DND-41 (cell line): ENCODE measurements around the gene ZNRF4.

ENCODE experiments used
- ATAC-seq: fragments of 200-7000 bp; cut with Tn5 transposase; 3 replicates; pipeline ENCODE4 v1.9.1; 2021; ENCODE audit warnings: low read depth; ENCODE audit not compliant: insufficient read depth
- DNase-seq: peaks from one replicate; pipeline ENCODE4 v3.0.0-alpha.2; 2020
- H2AFZ ChIP-seq: 2 replicates; pipeline ENCODE4 v1.6.0; 2012; ENCODE audit warnings: low read depth, low read length
- H3K27ac ChIP-seq: 2 replicates; pipeline ENCODE4 v1.5.1; 2012; ENCODE audit warnings: low read length, inconsistent platforms
- H3K27me3 ChIP-seq: fragments of 200-600 bp; sonication (generic); 2 replicates; pipeline ENCODE4 v1.6.0; 2012; ENCODE audit warnings: low read length, mild to moderate bottlenecking, inconsistent platforms; ENCODE audit not compliant: insufficient read depth, poor library complexity
- H3K36me3 ChIP-seq: 2 replicates; pipeline ENCODE4 v1.5.1; 2012; ENCODE audit warnings: low read length, inconsistent platforms; ENCODE audit not compliant: insufficient read depth
- H3K4me1 ChIP-seq: 2 replicates; pipeline ENCODE4 v1.5.1; 2012; ENCODE audit warnings: mild to moderate bottlenecking, low read length; ENCODE audit not compliant: insufficient read depth
- H3K4me2 ChIP-seq: 2 replicates; pipeline ENCODE4 v1.6.0; 2012; ENCODE audit warnings: mild to moderate bottlenecking, moderate library complexity, low read length, inconsistent platforms; ENCODE audit not compliant: insufficient read depth
- H3K4me3 ChIP-seq, 2 experiments: fragments of 200-600 bp in 1 of 2; shearing (Covaris generic) in 1 of 2; 2 replicates each; pipeline ENCODE4 v1.5.1; 2012 to 2016; ENCODE audit warnings: inconsistent platforms in 2 of 2, low read length in 2 of 2, mild to moderate bottlenecking in 2 of 2, low read depth in 1 of 2, moderate library complexity in 1 of 2
- H3K79me2 ChIP-seq: 2 replicates; pipeline ENCODE4 v1.6.0; 2012; ENCODE audit warnings: low read length, inconsistent platforms; ENCODE audit not compliant: insufficient read depth
- H3K9ac ChIP-seq: 2 replicates; pipeline ENCODE4 v1.6.0; 2012; ENCODE audit warnings: low read depth, mild to moderate bottlenecking, inconsistent platforms, low read length, moderate library complexity
- H3K9me3 ChIP-seq: 2 replicates; pipeline ENCODE4 v1.5.1; 2012; ENCODE audit warnings: low read length, moderate library complexity, mild to moderate bottlenecking, inconsistent platforms; ENCODE audit not compliant: insufficient read depth, severe bottlenecking
- H4K20me1 ChIP-seq: 2 replicates; pipeline ENCODE4 v1.6.0; 2012; ENCODE audit warnings: low read length; ENCODE audit not compliant: insufficient read depth
- CTCF ChIP-seq: IDR thresholded peaks from 2 replicates; pipeline ENCODE4 v1.5.1; 2012; ENCODE audit warnings: borderline replicate concordance, low read length, moderate library complexity, mild to moderate bottlenecking; ENCODE audit not compliant: poor library complexity, severe bottlenecking; ENCODE audit errors: extremely low read depth
- EZH2 ChIP-seq: IDR thresholded peaks from 3 replicates; pipeline ENCODE4 v1.6.1; 2012; ENCODE audit warnings: borderline replicate concordance, low read depth, mild to moderate bottlenecking, moderate library complexity, low read length, inconsistent platforms; ENCODE audit not compliant: severe bottlenecking

Gene ZNRF4

GRCh38 chr19:5478925-5479588 is 23.8 kb downstream of the ZNRF4 start:
- Histone ChIP-seq H2AFZ (no peak overlapping the region), H3K79me2 (no peaks in the 10 kb centered on the region), H3K4me3 (no peak overlapping the region), H3K9me3 (no peaks in the 10 kb centered on the region), H3K4me2 (no peak overlapping the region), H3K36me3 (no peaks in the 10 kb centered on the region), H3K27ac (no peak overlapping the region), H3K27me3 (no peaks in the 10 kb centered on the region), H4K20me1 (no peaks in the 10 kb centered on the region), H3K9ac (no peak overlapping the region), H3K4me1 (no peaks in the 10 kb centered on the region)
- no peak for TF ChIP-seq EZH2
- TF ChIP-seq CTCF, result no peak
- ATAC-seq (no peak), DNase-seq (no peak)

GRCh38 chr19:5479958-5480357 is 24.7 kb downstream of the ZNRF4 start:
- Histone ChIP-seq H3K9me3 (no peaks in the 10 kb centered on the region), H3K4me2 (no peak overlapping the region), H3K27ac (no peak overlapping the region), H2AFZ (no peak overlapping the region), H3K9ac (no peak overlapping the region), H4K20me1 (no peaks in the 10 kb centered on the region), H3K27me3 (no peaks in the 10 kb centered on the region), H3K79me2 (no peaks in the 10 kb centered on the region), H3K4me1 (no peaks in the 10 kb centered on the region), H3K4me3 (no peak overlapping the region), H3K36me3 (no peaks in the 10 kb centered on the region)
- ATAC-seq, result no peak
- DNase-seq, result no peak
- TF ChIP-seq EZH2 (no peak), CTCF (no peak)

GRCh38 chr19:5480427-5480836 is 25.2 kb downstream of the ZNRF4 start:
- no peak overlapping the region for H2AFZ ChIP-seq
- no peak overlapping the region for H3K4me2 ChIP-seq
- no peaks in the 10 kb centered on the region for H3K79me2 ChIP-seq
- no peaks in the 10 kb centered on the region for H4K20me1 ChIP-seq
- H3K36me3 ChIP-seq, result no peaks in the 10 kb centered on the region
- no peak overlapping the region for H3K9ac ChIP-seq
- no peaks in the 10 kb centered on the region for H3K9me3 ChIP-seq
- no peak for ATAC-seq
- TF ChIP-seq EZH2 (no peak), CTCF (peak; percentile 73)
- H3K27me3 ChIP-seq, result no peaks in the 10 kb centered on the region
- peak; percentile 33 for DNase-seq
- no peak overlapping the region for H3K27ac ChIP-seq
- no peak overlapping the region for H3K4me3 ChIP-seq
- no peaks in the 10 kb centered on the region for H3K4me1 ChIP-seq
